ENCODE measurements around the gene SCT.

DNA sequence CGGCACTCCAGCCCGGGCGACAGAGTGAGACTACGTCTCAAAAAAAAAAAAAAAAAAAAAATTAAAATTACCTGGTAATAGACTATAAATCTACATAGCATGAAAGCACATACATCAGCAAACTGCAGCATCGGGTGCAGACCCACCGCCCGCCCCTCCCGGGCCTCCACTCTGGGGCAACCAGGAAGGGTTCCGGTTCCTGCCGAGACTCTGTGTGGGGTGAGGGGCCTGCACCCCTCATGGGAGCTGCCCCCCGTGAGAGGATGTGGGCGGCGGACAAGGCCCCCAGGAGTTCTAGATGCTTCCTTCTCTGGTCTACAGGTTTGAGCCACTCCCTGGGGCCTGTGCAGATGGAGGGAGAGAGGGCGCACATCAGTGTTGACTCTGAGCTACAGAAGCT is 19.2 kb upstream of the SCT start:
- TF ChIP-seq ZNF121 (tag by site-specific recombination; IDR thresholded peaks at IDR 0.05) = no peak
- TF ChIP-seq, protein P1, sequence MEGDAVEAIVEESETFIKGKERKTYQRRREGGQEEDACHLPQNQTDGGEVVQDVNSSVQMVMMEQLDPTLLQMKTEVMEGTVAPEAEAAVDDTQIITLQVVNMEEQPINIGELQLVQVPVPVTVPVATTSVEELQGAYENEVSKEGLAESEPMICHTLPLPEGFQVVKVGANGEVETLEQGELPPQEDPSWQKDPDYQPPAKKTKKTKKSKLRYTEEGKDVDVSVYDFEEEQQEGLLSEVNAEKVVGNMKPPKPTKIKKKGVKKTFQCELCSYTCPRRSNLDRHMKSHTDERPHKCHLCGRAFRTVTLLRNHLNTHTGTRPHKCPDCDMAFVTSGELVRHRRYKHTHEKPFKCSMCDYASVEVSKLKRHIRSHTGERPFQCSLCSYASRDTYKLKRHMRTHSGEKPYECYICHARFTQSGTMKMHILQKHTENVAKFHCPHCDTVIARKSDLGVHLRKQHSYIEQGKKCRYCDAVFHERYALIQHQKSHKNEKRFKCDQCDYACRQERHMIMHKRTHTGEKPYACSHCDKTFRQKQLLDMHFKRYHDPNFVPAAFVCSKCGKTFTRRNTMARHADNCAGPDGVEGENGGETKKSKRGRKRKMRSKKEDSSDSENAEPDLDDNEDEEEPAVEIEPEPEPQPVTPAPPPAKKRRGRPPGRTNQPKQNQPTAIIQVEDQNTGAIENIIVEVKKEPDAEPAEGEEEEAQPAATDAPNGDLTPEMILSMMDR (tag by site-specific recombination; IDR thresholded peaks at IDR 0.05) = no peak
